Measurements from ENCODE around the gene SPDEF.

DNA sequence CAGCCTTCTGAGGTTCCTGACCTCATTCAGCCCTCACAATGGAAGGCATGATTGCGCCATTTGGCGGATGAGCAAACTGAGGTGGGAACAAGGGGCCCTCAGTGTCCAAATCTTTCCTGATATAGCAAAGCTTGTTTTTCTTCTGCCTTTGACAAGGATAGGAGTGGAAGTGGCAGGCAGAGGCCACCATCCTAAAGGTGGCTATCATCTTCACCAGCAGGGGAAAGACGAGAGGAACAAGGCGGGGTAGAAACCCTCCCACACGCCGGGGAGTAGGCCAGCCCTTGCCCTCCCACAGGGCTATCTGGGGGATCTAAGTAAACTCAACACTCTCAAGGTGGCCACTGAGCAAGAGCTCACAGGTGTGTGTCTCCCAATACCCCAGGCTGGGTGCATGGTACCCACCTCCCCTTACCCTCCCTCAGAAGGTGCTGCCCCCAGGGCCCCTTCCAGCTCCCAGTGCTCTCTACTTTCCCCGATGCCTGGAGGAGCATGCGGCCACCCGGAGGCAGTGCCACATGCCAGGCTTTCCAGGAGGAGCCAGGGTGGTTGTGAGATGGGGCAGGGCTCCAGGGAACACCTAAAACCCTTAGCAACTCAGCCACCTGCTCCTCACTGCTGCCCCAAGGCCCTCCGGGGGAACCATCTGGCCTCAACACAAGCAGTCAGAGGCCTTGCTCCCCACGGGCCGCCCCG, 11.2 kb downstream of the SPDEF start:
- TF ChIP-seq, protein P1, sequence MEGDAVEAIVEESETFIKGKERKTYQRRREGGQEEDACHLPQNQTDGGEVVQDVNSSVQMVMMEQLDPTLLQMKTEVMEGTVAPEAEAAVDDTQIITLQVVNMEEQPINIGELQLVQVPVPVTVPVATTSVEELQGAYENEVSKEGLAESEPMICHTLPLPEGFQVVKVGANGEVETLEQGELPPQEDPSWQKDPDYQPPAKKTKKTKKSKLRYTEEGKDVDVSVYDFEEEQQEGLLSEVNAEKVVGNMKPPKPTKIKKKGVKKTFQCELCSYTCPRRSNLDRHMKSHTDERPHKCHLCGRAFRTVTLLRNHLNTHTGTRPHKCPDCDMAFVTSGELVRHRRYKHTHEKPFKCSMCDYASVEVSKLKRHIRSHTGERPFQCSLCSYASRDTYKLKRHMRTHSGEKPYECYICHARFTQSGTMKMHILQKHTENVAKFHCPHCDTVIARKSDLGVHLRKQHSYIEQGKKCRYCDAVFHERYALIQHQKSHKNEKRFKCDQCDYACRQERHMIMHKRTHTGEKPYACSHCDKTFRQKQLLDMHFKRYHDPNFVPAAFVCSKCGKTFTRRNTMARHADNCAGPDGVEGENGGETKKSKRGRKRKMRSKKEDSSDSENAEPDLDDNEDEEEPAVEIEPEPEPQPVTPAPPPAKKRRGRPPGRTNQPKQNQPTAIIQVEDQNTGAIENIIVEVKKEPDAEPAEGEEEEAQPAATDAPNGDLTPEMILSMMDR (conservative IDR thresholded peaks at IDR 0.05; ENCODE audit: low read depth in 2 of 2) = no peak
- TF ChIP-seq CREB1 (CRISPR knock-in tag; IDR thresholded peaks at IDR 0.05; ENCODE audit: low read depth) (no peak), STAT1 (IDR thresholded peaks at IDR 0.05; ENCODE audit: unreplicated experiment) (no peak), POLR2AphosphoS5 (IDR thresholded peaks at IDR 0.05; ENCODE audit: low read depth) (no peak), EZH2 (IDR thresholded peaks at IDR 0.05; ENCODE audit: low read depth, unreplicated experiment) (no peak)
